Stimulated activated CD4-positive, alpha-beta T cell treated with anti-CD3 and anti-CD28 coated beads, Interleukin-15, amount 100 ng/mL, for 48 hours (primary cell): Measurements from ENCODE around the gene CMBL.
"Not testable (repeated sequence)": the region's sequence is repeated elsewhere in the genome, so short reads cannot be mapped to it uniquely, and the experiment has no call there.

Source experiments
- DNase-seq, 2 donors: peaks; one replicate each; pipeline ENCODE4 v3.0.0-alpha.2; 2020; ENCODE audit warnings: low read depth in 2 of 2

Gene CMBL

GRCh38 chr5:10307206-10308148, at the start of gene CMBL:
CMBL (minus strand) TSS chr5:10307902; CDS start chr5:10290762, 17,140 bp downstream.
- DNase-seq, result peak in 1 of 2 donors; percentile 12

- DNase-seq, result no peak
Observed at GRCh38 chr5:10355071-10355889, 47.6 kb upstream of the CMBL start.

- DNase-seq, result peak in 1 of 2 donors; percentile 22
Observed at GRCh38 chr5:10354048-10354872, 46.6 kb upstream of the CMBL start.

GRCh38 chr5:10353241-10354047, 45.7 kb upstream of the CMBL start, which contains the start of gene MARCHF6:
MARCHF6 (plus strand) TSS chr5:10353695; CDS start chr5:10353899, 204 bp downstream.
- DNase-seq, result peak; percentile 90 to 92

GRCh38 chr5:10352430-10353240, 44.9 kb upstream of the CMBL start:
- no peak for DNase-seq

GRCh38 chr5:10351919-10352318, 44.2 kb upstream of the CMBL start:
- no peak for DNase-seq

- DNase-seq, result no peak
Observed at GRCh38 chr5:10351199-10351905, 43.6 kb upstream of the CMBL start.

GRCh38 chr5:10348258-10348657, 40.6 kb upstream of the CMBL start:
- no peak for DNase-seq

- not testable (repeated sequence) for DNase-seq
Observed at GRCh38 chr5:10344461-10345106, 36.9 kb upstream of the CMBL start.

GRCh38 chr5:10343486-10343885, 35.8 kb upstream of the CMBL start:
- no peak for DNase-seq

GRCh38 chr5:10339958-10340357, 32.3 kb upstream of the CMBL start:
- no peak for DNase-seq

GRCh38 chr5:10339058-10339811, 31.5 kb upstream of the CMBL start:
- no peak for DNase-seq

GRCh38 chr5:10338686-10339057, 31.0 kb upstream of the CMBL start:
- no peak for DNase-seq

GRCh38 chr5:10337986-10338385, 30.3 kb upstream of the CMBL start:
- DNase-seq, result no peak

GRCh38 chr5:10337107-10337506, 29.4 kb upstream of the CMBL start:
- no peak for DNase-seq

GRCh38 chr5:10335711-10336470, 28.2 kb upstream of the CMBL start:
- no peak for DNase-seq

- no peak for DNase-seq
Observed at GRCh38 chr5:10334831-10335230, 27.1 kb upstream of the CMBL start.
